Neural progenitor cell (in vitro differentiated cells): ENCODE results near the gene SOX10. TPM values are rescaled to one million over a fixed set of nuclear protein-coding genes. Genes with fewer than 3 reads are reported as not detected.

ENCODE experiments used
- DNase-seq: peaks from one replicate; pipeline ENCODE4 v3.0.0-alpha.2; 2016; ENCODE audit warnings: low spot score
- H2AFZ ChIP-seq: fragments of 200-600 bp; sonication (generic); replicated peaks from 2 replicates; pipeline ENCODE4 v1.6.1; 2016; ENCODE audit warnings: antibody characterized with exemption
- H3F3A ChIP-seq: fragments of 200-600 bp; sonication (generic); 2 replicates; pipeline ENCODE4 v1.6.1; 2016; ENCODE audit warnings: antibody characterized with exemption, low read depth
- H3K27ac ChIP-seq: fragments of 200-600 bp; sonication (generic); 2 replicates; pipeline ENCODE4 v1.5.1; 2016; ENCODE audit warnings: mild to moderate bottlenecking
- H3K27me3 ChIP-seq: fragments of 200-600 bp; sonication (generic); 2 replicates; pipeline ENCODE4 v1.6.1; 2016; ENCODE audit warnings: mild to moderate bottlenecking, moderate library complexity
- H3K36me3 ChIP-seq: fragments of 200-600 bp; sonication (generic); 2 replicates; pipeline ENCODE4 v1.5.1; 2016
- H3K4me1 ChIP-seq: fragments of 200-600 bp; sonication (generic); 2 replicates; pipeline ENCODE4 v1.6.1; 2016; ENCODE audit warnings: mixed run types
- H3K4me2 ChIP-seq: fragments of 200-600 bp; sonication (generic); 2 replicates; pipeline ENCODE4 v1.6.1; 2016
- H3K4me3 ChIP-seq: fragments of 200-600 bp; sonication (generic); 2 replicates; pipeline ENCODE4 v1.5.1; 2016
- H3K79me2 ChIP-seq: fragments of 200-600 bp; sonication (generic); 2 replicates; pipeline ENCODE4 v1.6.1; 2016; ENCODE audit warnings: low read depth
- H3K9ac ChIP-seq: fragments of 200-600 bp; sonication (generic); 2 replicates; pipeline ENCODE4 v1.6.1; 2016
- H3K9me3 ChIP-seq: fragments of 200-600 bp; sonication (generic); 2 replicates; pipeline ENCODE4 v1.5.1; 2016; ENCODE audit warnings: low read depth
- H4K20me1 ChIP-seq: fragments of 200-600 bp; sonication (generic); 2 replicates; pipeline ENCODE4 v1.6.1; 2016; ENCODE audit warnings: low read depth
- H3K27ac Mint-ChIP-seq: 3 replicates; pipeline ENCODE4 v1.8.0; 2021; ENCODE audit warnings: mixed read lengths
- H3K27me3 Mint-ChIP-seq: 2 replicates; pipeline ENCODE4 v1.8.0; 2022; ENCODE audit warnings: low read depth, mild to moderate bottlenecking, inconsistent platforms, moderate library complexity, mixed read lengths; ENCODE audit not compliant: insufficient read depth
- H3K36me3 Mint-ChIP-seq: 3 replicates; pipeline ENCODE4 v1.8.0; 2021; ENCODE audit warnings: mixed read lengths
- H3K4me1 Mint-ChIP-seq: 3 replicates; pipeline ENCODE4 v1.8.0; 2021; ENCODE audit warnings: mixed read lengths
- H3K4me3 Mint-ChIP-seq: 3 replicates; pipeline ENCODE4 v1.8.0; 2021; ENCODE audit warnings: mild to moderate bottlenecking, moderate library complexity, mixed read lengths
- H3K9me3 Mint-ChIP-seq: 3 replicates; pipeline ENCODE4 v1.8.0; 2020; ENCODE audit warnings: mixed read lengths
- CTCF ChIP-seq: fragments of 200-600 bp; sonication (generic); IDR thresholded peaks from 2 replicates; pipeline ENCODE4 v1.5.1; 2017; ENCODE audit warnings: antibody characterized with exemption, mild to moderate bottlenecking
- EZH2 ChIP-seq: fragments of 200-600 bp; sonication (generic); IDR thresholded peaks from 2 replicates; pipeline ENCODE4 v1.6.1; 2017; ENCODE audit warnings: antibody characterized with exemption, mild to moderate bottlenecking, moderate library complexity
- EZH2phosphoT487 ChIP-seq: fragments of 200-600 bp; sonication (generic); IDR thresholded peaks from 2 replicates; pipeline ENCODE4 v1.6.1; 2017; ENCODE audit warnings: antibody characterized with exemption
- microRNA-seq: library from miRNA; unstranded; fragments of <30 nt; microRNA quantifications from one replicate; pipeline ENCODE4, GENCODE V29; 2016
- total RNA-seq: library from RNA; depleted of rRNA; stranded (reverse); fragments of >200 nt; gene quantifications from 2 replicates; pipeline ENCODE4 v1.2.3, GENCODE V29; 2015; ENCODE audit warnings: low replicate concordance

The SOX10 gene
- total RNA-seq, 1 donor from 2014 or later = 0.99 TPM

DNA sequence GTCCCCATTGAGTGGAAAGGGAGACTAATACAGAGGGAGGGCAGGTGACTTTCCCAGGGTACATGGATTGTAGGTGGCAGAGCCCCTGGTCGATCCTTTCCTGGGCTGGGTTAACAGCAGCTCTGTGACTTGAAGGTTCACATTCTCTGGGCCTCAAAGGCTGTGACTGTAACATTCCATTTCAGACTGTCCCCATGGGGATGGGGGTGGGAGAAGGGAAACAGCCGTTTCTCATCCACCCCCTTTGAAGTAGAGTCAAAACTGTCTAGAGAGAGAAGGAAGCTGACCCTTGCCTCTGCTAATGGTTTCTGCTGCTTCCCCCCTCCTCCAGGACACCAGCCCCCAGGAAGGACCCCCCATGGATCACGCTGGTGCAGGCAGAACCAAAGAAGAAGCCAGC is 59.0 kb downstream of the SOX10 start:
- H3K9ac ChIP-seq = no peak overlapping the region
- no peak for DNase-seq
- H3K36me3 ChIP-seq = no peaks in the 10 kb centered on the region
- no peak overlapping the region for H3K4me3 ChIP-seq
- Mint-ChIP-seq H3K9me3 (no peaks in the 10 kb centered on the region), H3K27ac (no peak overlapping the region), H3K36me3 (peaks cover 10% of the 10 kb centered on the region), H3K27me3 (peaks cover 3% of the 10 kb centered on the region), H3K4me3 (no peak overlapping the region), H3K4me1 (no peaks in the 10 kb centered on the region)
- H3K9me3 ChIP-seq = no peaks in the 10 kb centered on the region
- H3K4me2 ChIP-seq = no peak overlapping the region
- no peaks in the 10 kb centered on the region for H3K27me3 ChIP-seq
- H3K79me2 ChIP-seq = no peaks in the 10 kb centered on the region
- no peaks in the 10 kb centered on the region for H3F3A ChIP-seq
- H4K20me1 ChIP-seq = peaks cover 7% of the 10 kb centered on the region
- H3K27ac ChIP-seq = no peak overlapping the region
- H2AFZ ChIP-seq = no peak overlapping the region
- TF ChIP-seq CTCF (no peak), EZH2 (no peak), EZH2phosphoT487 (no peak)
- H3K4me1 ChIP-seq = no peaks in the 10 kb centered on the region

DNA sequence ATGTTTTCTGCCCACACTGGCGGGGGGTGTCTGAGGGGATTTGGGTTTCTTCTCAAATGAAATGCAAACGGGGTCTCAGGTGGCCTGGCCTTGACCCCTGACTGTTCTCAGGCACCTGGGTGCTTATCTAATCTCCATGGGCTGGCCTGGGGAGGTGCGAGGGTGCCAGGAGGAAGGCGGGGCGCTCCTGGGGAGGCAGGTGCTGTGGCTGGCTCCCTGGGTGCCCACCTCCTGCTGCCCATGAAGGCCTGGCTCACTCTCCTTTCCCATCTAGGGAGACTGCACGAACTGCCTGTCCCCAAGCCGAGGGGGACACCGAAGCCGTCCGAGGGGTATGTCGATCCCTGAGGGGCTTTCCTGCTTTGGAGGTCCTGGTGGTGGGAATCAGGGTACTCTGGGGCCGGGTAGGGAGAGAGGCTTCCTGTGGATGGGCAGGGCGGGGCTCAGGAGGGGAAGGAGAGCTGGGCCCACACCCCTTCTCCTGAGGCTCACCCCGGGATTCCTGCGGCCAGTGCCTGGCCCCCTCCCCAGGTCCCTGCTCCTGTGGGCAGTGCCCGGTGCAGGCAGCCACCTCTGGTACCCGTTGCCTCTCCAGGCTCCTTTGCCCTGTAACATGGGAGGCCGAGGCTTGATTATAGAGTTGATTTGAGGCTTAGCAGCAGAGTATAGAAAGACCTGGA is 59.8 kb downstream of the SOX10 start:
- no peaks in the 10 kb centered on the region for H3K27me3 ChIP-seq
- no peak overlapping the region for H3K9ac ChIP-seq
- H3K4me3 ChIP-seq = no peak overlapping the region
- no peak overlapping the region for H3K27ac ChIP-seq
- no peaks in the 10 kb centered on the region for H3K79me2 ChIP-seq
- TF ChIP-seq CTCF = no peak
- no peak for TF ChIP-seq EZH2phosphoT487
- TF ChIP-seq EZH2 = no peak
- Mint-ChIP-seq H3K4me3 (no peak overlapping the region), H3K36me3 (peaks cover 10% of the 10 kb centered on the region), H3K27me3 (peaks cover 3% of the 10 kb centered on the region), H3K27ac (no peak overlapping the region), H3K9me3 (no peaks in the 10 kb centered on the region), H3K4me1 (no peaks in the 10 kb centered on the region)
- H3K36me3 ChIP-seq = no peaks in the 10 kb centered on the region
- H3K4me1 ChIP-seq = no peaks in the 10 kb centered on the region
- no peak overlapping the region for H3K4me2 ChIP-seq
- H4K20me1 ChIP-seq = no peaks in the 10 kb centered on the region
- no peaks in the 10 kb centered on the region for H3F3A ChIP-seq
- H2AFZ ChIP-seq = no peak overlapping the region
- H3K9me3 ChIP-seq = no peaks in the 10 kb centered on the region
- DNase-seq = no peak

DNA sequence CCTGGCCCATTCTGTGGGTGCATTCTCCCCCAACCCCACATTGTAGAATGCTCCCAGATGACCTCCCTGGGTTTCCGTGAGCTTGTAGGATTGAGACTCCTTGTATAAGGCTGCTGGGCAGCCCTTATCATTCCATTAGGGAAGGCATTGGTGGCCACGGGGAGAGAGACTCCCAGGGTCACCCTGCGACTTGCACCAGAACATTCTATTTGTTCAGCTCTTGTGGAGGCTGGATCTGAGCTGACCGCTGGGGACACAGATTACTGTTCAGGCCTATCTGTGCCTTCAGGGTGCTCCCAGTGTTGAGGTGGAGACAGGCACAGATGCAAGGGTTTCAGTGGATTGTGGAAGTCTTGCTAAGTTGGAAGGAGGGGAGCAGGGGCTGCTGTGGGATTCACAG is 60.4 kb downstream of the SOX10 start:
- peaks cover 7% of the 10 kb centered on the region for H3K36me3 Mint-ChIP-seq
- Histone ChIP-seq H3F3A (no peaks in the 10 kb centered on the region), H2AFZ (no peak overlapping the region), H3K9ac (no peak overlapping the region), H4K20me1 (no peaks in the 10 kb centered on the region), H3K4me3 (no peak overlapping the region), H3K4me1 (no peaks in the 10 kb centered on the region), H3K27me3 (no peaks in the 10 kb centered on the region), H3K36me3 (no peaks in the 10 kb centered on the region), H3K79me2 (no peaks in the 10 kb centered on the region), H3K9me3 (no peaks in the 10 kb centered on the region), H3K27ac (no peak overlapping the region), H3K4me2 (no peak overlapping the region)
- TF ChIP-seq CTCF (no peak), EZH2phosphoT487 (no peak), EZH2 (no peak)
- no peak overlapping the region for H3K4me3 Mint-ChIP-seq
- H3K27ac Mint-ChIP-seq = peak overlapping the region; percentile 33
- no peak for DNase-seq
- no peaks in the 10 kb centered on the region for H3K4me1 Mint-ChIP-seq
- H3K27me3 Mint-ChIP-seq = peaks cover 3% of the 10 kb centered on the region
- H3K9me3 Mint-ChIP-seq = no peaks in the 10 kb centered on the region

Small RNA genes within 50 kb of the gene (microRNA-seq; reads per million reads assigned to microRNA genes)
- not detected for gene MIR4534
- gene MIR6820 = 1.6 reads per million

Other genes starting within 250 kb of the SOX10 start
- gene GCAT, start 176.6 kb downstream of the SOX10 start, total RNA-seq = 21.2 and 25.1 TPM in 2 replicates
- gene GALR3, start 161.2 kb downstream of the SOX10 start, total RNA-seq = 0.37 TPM in 1 of 2 replicates, not detected in the other
- gene ANKRD54, start 140.2 kb downstream of the SOX10 start, total RNA-seq = 18.4 and 21.2 TPM in 2 replicates
- 904 and 971 TPM in 2 replicates for gene EIF3L, start 135.1 kb downstream of the SOX10 start, total RNA-seq
- gene MICALL1, start 78.3 kb downstream of the SOX10 start, total RNA-seq = 5.0 and 14.3 TPM in 2 replicates
- 0.26 and 0.46 TPM in 2 replicates for gene C22orf23, start 31.0 kb downstream of the SOX10 start, total RNA-seq
- gene POLR2F, start 30.9 kb downstream of the SOX10 start, total RNA-seq = 75.5 and 76.1 TPM in 2 replicates
- 10.7 and 31.8 TPM in 2 replicates for gene PICK1, start 72.8 kb upstream of the SOX10 start, total RNA-seq
- 1.0 and 3.1 TPM in 2 replicates for gene SLC16A8, start 99.6 kb upstream of the SOX10 start, total RNA-seq
- 0.86 and 2.6 TPM in 2 replicates for gene BAIAP2L2, start 126.1 kb upstream of the SOX10 start, total RNA-seq
- gene PLA2G6, start 197.3 kb upstream of the SOX10 start, total RNA-seq = 20.1 and 29.4 TPM in 2 replicates
- gene MAFF, start 217.4 kb upstream of the SOX10 start, total RNA-seq = 0.90 and 4.2 TPM in 2 replicates